DMS79 treated with DMSO at 0.1 percent for 48 hours (cell line): ENCODE results near the gene RAB34.

Source experiments
- DNase-seq: peaks from one replicate; lab custom pipeline; 2025; lab: John Stamatoyannopoulos, UW

RAB34 gene, protein sequence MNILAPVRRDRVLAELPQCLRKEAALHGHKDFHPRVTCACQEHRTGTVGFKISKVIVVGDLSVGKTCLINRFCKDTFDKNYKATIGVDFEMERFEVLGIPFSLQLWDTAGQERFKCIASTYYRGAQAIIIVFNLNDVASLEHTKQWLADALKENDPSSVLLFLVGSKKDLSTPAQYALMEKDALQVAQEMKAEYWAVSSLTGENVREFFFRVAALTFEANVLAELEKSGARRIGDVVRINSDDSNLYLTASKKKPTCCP

DNA sequence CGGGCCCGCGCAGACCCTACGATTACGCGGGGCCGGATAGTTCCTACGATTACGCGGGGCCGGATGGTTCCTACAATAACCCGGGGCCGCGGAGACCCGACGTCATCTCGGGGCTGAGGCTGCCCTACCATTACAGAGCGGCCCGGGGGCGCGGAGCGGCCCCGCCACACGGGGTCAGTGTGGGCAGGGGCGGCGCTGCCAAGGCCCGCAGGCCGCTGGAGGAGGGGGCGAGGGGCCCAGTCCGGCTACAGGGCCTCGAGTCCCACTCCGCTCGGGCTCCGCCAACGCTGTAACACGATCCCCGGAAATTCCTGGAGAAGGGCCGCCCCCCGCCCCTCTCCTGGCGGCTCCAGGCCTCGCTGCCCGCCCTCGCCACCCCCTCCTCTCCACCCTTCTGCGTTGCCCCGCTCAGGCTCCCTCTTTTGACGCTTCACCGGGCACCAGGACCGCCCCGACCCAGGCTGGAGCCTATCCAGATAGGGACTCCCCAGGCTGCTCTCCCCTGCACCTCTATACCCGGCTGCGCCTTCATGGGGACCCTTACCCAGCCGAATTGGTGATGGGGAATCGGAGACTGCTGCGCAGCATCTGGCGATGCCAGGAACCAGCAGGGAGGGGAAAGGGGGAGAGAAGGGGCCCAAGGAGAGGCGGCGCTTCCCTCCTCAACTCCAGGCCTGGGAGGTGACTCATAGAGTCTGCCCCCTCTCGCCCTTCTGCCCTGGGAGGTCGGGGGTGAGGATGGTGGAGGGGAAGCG is at the start of gene RAB34:
RAB34 (minus strand) TSS at position 291 of the 755 bp plus-strand sequence. CDS start 602 bp downstream, outside the sequence.
- DNase-seq: peak; percentile 89

DNA sequence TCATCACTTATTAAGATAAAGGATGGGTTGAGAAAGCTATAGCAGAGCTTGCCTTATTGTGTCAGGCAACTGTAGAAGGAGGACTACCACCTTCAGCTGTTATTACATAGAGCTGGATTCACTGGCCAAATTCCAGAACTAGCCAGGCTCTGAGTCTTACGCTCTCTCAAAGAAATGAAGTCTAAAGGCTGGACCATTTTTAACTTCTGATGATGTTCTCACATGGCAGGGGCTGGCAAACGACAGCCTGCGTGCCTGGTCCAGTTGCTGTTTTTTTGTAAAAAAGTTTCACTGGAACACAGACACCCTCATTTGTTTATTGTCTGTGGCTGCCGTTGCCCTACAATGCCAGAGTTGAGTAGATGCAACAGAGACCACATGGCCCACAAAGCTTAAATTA is 47.4 kb upstream of the RAB34 start:
- DNase-seq: no peak

DNA sequence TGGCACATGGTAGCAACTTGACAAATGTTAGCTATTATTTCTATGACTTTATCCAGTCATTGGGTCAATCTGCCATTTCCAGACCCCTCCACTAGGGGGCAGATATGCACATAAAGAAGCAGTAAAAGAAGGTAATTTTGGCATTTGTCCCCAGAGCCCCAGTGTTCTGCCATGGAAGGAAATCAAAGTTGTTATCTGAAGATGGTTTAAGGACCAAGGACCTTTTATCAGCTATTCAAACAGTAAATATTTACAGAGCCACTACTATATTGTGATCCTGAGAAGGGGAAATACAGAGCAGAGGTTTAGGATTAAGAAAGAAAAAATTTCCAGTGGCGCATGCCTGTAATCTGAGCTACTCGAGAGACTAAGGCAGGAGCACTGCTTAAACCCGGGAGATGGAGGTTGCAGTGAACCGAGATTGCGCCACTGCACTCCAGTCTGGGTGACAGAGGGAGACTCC is 46.2 kb upstream of the RAB34 start:
- DNase-seq: peak; percentile 75

DNA sequence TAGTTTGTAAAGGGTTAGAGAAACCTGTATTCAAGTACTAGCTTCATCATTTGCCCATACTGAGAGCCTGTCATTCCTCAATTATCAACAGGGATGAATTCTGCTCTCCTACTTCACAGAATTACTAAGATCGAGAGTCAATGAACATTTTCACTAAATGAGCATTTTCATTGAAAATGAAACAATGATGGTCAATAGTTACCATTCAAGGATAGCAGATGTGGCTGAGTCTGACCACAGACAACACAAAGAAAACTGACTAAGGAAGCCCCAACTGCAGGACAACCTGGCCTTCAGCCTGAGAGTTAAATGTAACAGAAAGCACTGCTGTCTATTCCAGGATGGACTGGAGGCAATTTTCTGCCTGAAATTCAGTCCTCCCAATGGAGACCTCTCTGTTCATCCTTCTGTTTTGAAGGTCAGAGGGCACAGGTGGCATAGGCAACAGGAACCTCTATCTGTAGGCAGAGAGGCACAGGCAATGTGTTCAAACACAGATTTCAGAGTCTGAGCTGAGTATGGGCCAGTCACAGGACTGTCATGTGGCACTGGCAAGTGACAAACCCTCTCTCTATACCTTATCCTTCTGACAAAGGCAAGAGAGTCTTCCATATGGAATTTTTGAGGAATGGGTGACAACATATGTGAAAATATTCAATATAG is 45.6 kb upstream of the RAB34 start:
- DNase-seq: no peak

DNA sequence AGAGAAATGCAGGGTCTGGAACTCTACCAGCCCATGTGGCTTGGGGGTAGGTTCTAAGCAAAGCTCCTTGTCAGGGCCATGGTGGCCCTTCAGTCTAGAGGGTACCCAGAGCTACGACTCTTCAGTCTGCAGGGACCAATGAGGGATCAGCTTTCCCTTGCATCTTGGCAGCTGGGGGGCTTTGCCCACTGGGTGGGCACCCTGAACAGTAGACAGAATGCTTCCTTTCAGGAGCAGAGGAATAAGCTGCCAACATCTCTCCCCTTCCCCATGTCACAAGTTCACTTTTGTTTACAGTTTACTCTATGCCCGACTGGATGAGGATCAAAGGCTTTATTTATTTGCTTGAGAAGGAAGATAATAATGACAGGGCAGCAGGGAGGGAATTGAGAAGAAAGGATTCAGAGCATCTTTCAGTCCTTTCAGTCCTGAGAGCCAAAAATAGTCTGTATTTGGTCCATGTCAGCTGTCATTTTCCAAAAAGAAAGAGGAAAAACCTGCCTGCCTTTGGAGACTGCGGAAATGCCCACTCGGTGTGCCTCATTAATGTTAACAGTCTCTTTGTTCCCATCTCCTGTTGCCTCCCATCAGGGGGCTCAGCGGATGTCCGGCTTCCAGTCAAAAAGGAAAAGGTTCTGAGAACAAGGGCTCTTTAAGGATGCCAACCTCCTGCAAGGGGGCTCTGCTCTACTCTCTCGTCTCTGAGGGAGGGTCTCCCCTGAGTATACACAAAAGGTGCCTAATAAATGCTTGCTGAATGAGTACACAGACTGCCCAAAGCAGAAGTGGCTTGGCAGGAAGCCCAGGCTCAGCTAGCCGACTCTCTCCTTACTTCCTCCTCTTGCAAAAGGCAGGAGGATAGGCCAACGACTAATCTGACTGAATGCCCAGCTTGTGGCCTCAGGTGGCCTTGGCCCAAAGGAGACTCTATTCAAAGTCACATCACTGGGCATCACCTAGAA is 43.2 kb upstream of the RAB34 start:
- peak; percentile 64 for DNase-seq

DNA sequence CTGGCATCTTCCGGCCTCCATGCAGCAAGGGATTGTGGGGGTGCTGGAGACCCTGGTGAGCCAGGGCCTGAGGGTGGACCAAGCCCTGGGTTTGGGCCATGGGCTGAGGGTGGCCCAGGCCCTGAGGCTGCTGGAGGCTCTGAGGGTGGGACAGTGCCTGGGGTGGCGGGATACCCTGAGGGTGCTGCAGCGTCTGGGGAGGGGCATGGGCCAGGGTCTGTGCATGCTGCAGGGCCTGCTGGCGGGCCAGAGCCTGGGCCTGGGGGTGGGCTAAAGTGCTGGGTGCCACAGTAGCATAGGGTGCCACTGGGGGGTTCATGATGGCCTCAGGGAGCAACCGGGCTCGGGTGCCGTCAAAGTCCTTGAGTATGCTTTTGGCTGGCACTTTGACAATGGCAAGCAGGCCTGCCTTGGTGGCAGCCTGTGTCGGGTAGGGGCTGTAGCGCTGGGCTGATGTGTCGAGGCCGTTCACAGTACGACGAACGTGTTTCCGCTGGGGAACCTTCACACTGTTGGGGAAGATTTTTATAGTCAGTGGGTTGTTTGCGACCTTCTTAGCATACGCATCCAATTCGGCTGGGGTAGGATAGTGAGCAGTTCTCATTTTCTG is 41.7 kb upstream of the RAB34 start:
- no peak for DNase-seq

DNA sequence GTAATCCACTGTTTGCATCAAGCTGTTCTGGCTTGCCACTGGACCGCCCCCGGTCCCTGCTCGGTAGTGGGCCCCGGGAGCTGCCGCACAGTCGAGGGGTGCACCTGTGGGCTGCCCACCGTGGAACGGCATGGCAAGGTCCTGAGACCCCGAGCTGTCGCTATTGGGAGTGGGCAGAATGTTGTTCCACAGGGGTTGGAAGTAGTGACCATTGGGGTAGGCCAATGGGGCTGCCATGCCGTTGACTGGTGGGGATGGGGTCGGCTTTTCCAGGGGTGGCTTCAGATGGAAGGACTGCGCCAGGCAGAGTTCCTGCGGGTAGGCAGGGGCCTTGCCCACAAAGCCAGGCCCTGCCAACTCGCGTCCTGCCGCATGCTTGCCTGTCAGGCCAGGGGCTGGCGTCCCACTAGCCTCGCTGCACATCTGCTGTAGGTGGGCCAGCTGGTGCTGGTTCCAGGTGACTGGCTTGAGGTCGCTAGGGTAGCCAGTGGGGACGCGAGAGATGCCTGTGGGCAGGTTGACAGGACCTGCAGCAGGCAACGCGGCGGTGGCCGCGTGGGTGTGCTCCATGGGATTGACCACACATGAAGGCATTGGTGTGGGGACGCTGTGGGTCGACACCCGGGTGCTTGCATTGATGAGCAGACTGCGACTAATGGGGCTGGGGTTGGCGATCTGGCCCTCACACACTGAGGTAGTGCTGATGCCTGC is 40.9 kb upstream of the RAB34 start:
- DNase-seq: no peak

DNA sequence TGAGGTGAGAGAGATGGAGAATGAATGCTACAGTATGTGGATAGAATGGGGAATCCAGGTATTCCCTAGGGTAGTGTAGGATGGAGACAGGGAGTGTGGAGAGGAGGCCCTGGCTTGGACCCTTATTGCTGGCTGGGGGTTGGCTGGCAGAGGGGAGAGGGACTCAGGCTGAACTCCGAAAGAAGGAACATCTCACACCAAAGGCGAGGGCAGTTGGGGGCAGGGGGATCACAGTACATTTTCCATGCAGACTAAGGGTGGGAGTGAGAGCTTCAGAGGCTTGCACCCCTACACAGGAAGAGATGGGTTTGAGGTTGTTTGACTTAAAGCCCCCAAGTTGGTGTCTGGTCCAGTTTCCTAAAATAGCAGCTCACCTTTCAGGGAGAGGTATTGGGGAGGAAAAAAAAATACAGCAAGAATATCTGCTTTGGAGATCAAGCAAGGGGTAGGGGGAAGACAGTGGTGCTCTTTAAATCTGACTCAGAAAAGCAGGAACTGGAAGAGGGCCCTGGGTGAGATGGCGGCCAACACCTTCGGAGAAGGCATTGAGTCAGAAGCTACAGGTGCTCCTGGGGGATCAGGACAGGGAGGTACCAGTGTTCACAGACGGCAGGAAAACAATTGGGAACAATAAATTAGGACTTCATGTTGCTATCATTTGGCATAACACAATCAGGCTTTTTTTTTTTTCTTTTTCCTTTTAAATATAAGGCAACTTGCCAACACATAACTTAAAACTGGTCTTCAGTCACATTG is 38.6 kb upstream of the RAB34 start:
- no peak for DNase-seq

DNA sequence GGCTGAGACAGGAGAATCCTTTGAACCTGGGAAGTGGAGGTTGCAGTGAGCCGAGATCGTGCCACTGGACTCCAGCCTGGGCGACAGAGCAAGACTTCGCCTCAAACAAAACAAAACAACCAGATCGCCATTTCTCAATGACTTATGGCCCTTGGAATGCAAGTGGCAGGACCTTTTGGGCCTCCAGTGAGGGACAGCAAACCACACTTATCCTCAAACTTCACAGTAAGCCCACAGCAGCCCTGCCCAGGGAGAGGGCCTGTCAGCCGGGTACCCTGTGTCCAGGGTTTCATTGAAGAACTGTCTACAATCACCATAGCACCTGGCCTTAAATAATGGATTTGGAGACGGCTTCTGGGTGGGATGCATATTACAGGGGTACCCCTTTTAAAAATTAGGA is 37.8 kb upstream of the RAB34 start:
- DNase-seq: no peak

DNA sequence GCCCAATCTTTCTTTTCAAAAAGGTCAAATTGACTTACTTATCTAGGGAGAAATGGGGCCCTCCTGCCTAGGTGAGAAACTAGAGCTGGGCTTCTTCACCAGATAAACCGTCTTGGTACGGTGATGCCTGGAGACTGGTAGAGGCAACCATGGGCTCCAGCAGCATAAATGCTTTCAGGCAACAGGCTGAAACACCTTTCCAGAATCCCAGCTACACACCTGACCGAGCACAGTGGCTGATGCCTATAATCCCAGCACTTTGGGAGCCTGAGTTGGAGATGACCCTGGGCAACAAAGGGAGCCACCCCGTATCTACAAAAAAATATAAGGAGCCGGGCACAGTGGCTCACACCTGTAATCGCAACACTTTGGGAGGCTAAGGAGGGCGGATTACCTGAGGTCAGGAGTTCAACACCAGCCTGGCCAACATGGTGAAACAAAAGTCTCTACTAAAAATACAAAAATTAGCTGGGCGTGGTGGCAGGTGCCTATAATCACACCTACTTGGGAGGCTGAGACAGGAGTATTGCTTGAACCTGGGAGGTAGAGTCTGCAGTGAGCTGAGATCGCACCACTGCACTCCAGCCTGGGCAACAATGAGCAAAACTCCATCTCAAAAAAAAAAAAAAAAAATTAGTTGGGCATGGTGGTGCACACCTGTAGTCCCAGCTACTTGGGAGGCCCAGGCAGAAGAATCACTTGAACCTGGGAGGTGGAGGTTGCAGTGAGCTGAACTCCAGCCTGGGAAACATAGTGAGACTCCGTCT is 34.1 kb upstream of the RAB34 start:
- no peak for DNase-seq

DNA sequence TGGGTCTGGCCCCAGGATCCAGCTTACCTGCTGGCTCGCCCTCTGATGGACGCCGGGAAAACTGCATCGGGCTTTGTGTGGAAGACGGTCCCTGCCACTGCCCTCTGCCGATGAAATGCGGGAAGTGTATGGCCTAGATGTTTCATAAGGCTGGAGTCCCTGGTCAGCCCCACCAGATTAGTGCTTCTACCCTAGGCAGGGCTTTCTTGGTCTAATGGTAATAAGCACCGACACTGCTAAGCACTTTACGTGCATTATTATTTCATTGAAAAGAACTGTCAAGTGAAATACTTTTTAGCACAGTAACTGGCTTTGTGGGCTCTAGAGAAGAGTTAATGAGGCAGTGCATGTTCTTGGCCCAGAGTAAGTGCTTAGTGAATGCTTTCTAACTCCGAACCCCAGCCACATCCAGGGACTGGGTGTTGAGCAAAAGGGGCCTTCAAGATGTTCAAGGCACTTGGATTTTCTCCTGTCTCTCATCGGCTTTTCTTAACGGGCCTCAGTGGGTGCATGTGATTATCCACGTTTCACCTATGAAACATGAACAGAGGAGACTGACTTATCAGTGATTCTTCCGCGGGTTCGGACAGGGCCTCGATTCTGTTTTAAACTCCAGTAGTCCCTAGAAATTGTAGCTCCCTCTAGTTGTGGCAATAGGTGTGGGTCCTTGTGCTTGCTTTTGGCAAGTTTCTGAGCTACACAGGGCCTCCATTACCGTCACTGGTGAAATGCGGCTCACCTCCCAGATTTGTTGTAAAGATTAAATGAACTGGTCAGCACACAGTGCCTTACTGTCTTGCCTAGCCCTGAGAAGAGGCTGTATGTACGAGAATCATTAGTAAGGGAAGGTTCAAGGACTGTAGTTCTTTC is 32.7 kb upstream of the RAB34 start:
- DNase-seq: peak; percentile 86

DNA sequence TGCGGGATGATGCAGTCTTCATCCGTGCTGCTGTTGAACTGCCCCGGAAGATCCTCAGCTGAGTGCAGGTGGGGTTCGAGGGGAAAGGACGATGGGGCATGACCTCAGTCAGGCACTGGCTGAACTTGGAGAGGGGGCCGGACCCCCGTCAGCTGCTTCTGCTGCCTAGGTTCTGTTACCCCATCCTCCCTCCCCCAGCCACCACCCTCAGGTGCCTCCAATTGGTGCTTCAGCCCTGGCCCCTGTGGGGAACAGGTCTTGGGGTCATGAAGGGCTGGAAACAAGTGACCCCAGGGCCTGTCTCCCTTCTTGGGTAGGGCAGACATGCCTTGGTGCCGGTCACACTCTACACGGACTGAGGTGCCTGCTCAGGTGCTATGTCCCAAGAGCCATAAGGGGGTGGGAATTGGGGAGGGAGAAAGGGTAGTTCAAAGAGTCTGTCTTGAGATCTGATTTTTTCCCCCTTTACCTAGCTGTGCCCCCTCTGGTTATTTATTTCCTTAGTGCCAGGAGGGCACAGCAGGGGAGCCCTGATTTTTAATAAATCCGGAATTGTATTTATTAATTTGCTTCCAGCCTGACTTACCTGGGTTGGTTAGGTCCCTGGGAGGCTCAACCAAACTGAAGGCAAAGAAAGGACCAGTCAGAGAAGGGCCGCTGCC is 32.0 kb upstream of the RAB34 start:
- DNase-seq: no peak

DNA sequence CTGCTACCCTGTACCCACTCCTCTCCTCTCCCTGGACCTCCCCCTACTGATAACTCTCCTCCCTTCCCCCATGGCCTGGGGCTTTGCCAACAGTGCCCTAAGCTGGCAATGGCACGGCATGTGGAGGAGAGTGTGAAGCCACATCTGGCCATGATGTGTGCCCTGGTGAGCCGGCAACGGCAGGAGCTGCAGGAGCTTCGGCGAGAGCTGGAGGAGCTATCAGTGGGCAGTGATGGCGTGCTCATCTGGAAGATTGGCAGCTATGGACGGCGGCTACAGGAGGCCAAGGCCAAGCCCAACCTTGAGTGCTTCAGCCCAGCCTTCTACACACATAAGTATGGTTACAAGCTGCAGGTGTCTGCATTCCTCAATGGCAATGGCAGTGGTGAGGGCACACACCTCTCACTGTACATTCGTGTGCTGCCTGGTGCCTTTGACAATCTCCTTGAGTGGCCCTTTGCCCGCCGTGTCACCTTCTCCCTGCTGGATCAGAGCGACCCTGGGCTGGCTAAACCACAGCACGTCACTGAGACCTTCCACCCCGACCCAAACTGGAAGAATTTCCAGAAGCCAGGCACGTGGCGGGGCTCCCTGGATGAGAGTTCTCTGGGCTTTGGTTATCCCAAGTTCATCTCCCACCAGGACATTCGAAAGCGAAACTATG is 31.3 kb upstream of the RAB34 start:
- no peak for DNase-seq

DNA sequence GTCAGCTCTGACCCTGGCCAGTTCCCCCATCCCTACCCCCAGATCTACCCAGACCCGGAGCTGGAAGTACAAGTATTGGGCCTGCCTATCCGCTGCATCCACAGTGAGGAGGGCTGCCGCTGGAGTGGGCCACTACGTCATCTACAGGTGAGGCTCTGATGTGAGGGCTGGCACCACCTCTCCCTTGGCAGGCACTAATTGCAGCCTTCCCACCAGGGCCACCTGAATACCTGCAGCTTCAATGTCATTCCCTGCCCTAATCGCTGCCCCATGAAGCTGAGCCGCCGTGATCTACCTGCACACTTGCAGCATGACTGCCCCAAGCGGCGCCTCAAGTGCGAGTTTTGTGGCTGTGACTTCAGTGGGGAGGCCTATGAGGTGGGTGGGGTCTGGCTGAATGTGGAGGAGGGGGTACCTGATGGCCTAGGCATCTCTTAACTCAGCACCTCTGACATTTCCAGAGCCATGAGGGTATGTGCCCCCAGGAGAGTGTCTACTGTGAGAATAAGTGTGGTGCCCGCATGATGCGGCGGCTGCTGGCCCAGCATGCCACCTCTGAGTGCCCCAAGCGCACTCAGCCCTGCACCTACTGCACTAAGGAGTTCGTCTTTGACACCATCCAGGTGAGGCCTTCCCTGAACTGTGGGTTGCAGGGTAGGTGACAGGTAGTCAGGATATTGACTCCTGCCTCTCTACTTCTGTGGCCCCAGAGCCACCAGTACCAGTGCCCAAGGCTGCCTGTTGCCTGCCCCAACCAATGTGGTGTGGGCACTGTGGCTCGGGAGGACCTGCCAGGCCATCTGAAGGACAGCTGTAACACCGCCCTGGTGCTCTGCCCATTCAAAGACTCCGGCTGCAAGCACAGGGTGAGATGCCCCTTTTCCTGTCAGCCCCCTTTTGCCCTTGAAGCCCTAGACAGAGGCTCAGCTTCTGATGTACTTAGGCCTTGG is 30.4 kb upstream of the RAB34 start:
- no peak for DNase-seq

DNA sequence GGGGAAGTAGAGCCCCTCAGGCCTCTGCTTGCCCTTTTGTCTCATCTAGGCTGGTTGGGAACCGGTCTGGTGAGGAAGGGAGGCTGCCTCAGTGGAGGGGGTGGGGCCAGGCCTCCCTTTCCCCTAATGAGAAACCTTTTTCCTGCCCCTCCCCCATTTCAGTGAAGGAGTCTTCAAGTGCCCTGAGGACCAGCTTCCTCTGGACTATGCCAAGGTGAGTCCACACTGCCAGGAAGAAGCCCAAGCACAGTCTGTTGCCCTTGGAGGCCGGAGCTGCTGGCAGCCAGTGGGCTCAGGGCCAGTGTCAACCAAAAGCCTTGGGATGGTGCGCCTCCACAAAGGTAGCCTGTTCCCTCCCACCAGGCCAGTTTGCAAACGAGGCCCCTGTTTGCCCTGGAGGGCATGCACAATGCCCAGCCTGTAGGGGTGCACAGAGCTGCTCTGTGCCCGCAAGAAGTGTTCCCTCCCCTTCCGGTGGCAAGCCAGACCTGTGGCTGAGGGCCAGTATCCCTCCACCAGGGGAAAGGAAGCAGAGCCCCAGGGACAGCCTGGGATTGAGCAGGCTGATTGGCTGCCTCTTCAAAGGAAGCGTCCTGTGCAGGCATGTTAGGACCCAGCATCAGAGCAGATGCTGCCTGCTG is 29.5 kb upstream of the RAB34 start:
- DNase-seq: peak; percentile 78
